Activated CD8-positive, alpha-beta memory T cell treated with anti-CD3 and anti-CD28 coated beads for 24 hours (primary cell): Measurements from ENCODE around the gene UNC5B.

Experiments used
- DNase-seq: peaks from one replicate; pipeline ENCODE4 v3.0.0-alpha.2; 2020

The UNC5B gene

DNA sequence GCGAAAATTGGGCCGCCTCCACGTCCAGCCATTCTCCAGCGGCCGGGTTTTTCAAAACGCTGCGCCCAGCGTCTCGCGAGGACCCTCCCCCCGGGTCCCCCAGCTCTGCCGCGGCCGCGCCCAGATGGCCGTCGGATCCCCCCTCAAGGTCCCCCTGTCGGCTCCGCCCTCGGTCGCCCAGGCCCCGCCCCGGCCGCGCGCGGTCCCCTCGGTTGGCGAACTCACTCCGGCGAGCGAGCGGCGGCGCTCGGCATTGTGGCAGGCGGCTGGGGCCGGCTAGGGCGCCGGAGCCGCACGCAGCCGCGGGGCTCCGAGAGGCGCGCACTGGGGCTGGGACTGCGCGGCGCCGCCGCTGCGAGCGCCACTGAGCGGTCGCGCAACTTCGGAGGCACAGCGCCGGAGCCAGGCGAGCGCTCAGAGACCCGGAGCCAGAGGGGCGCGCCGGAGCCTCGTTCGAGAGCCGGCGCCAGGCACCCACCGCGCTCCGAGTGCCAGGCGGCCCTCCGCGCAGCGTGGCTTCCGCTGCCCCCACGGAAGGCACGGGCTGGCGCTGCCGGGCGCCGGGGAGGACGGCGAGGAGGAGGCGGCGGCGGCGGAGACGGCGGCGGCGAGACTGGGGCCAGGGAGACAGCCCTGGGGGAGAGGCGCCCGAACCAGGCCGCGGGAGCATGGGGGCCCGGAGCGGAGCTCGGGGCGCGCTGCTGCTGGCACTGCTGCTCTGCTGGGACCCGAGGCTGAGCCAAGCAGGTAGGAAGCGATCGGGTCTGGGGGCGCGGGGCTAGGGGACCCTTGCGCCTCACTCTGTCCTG, at the start of gene UNC5B:
UNC5B (plus strand) TSS at position 253 of the 809 bp plus-strand sequence; CDS start at position 669, 416 bp downstream.
- peak; percentile 87 for DNase-seq

DNA sequence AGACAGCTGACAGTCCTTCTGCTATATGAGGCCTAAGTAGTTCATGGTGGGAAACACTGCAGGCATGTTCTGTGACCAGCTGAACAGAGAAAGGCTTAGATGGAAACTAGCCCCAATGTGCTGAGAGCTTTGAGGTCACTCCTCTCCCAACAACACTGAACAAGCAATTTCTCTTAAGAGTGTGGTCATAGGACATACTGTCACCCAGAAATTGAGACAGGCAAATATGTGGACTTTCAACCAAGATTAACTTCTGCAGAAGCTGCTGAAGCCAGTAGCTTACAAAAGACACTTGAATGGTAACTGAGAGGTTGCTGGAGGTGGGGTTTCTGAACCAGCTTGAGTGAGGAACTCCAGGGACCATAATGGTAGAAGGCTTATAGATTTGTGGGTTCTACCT, 38.9 kb upstream of the UNC5B start:
- DNase-seq = no peak

DNA sequence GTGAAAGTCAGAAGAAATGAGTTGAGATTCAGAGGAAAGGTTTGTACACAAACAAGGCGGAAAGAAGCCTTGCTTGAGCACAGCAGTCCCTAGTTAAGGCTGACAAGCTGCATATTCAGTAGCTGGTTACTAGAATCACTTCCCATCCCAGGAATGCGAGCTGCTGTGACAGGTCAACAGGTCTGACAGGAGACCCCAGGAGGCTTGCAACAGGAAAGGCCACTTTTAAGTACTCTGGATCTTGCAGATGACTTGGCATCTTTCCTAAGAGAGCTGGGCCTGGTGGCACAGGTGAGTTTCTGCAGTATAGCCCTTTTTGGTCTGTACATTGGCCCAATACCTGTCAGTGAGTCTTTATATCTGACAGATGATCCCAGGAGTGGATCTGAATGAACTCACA, 35.7 kb upstream of the UNC5B start:
- no peak for DNase-seq

DNA sequence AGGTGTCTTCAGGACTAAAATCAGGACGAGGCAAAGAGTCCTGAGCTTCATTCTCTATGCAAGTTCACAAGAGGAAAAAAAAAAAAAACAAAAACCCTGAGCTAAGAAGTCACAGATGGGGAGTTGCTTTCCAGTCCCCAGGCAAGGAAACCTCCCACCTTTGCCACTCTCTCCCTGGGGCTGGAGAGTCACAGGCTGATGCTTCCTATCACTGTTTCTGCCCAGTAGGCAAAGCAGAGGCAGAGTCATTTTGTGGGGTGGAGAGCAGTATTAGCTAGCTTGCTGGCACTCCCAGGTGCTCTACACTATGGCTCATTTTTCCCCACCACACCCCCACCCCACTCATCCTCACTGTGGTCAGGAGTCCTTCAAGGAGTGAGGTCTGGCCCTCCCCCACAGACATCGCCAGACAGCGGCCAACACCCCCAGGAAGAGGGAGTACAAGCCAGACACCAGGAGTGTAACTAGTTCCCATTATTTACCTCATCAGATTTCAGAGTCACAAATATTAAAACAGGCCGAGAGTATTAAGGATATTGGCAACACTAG, 34.6 kb upstream of the UNC5B start:
- DNase-seq = no peak

DNA sequence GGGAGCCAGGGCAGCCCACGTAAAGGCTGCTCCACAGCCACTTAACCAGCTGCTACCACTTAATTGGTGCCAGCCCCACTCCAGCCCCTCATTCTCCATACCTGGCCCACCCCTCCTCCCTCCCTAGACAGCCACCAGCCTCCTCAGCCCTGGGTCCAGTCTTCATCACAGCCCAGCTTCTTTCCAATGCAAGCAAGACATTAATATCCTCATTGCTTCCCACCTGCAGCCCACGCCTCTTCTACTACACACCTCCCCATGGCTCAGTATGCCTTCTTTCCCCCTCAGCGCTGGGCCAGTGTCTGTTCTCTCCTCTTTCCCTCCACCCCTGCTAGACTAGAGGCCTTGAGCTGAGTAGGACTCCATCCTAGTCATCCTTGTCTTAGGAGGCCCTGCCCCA, 33.5 kb upstream of the UNC5B start:
- DNase-seq = no peak

DNA sequence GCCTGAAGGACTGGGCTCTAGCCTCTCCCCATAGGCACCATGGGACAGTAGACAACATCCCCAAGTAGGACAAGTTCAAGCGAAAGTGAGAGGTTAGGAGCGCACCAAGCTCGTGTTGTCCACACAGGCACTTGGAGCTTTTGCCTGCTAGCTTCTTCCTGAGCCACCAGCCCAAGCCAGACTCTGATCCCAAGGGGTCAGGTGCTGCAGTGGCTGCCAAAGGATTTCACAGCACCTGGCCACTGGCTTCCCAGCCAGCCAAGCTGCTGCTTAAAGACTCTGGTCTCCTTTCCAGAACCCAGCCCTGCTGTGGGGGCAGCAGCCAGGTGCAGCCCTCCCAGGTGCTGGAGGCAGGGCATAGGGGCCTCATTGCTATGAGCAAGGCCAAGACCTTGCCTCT, 33.0 kb upstream of the UNC5B start:
- DNase-seq = no peak

DNA sequence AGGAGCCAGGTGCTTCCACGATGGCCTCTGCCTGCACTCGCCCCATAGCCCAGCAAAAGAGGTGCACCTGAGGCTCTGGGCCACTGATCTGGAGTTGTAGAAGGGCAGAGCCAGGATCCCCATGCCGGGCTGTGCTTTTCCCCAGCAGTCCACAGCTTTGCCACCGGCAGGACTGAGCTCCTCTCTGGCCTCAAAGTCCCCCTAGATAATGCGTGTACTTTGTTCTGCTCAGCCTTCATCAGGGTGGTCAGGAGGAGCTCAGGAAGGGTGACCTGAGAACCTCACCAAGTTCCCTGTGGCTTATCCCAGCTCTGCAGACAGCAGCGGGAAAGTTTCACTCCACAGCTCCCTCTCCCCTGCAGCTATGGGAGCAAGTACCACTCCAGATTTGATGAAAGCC, 27.9 kb upstream of the UNC5B start:
- DNase-seq = no peak

DNA sequence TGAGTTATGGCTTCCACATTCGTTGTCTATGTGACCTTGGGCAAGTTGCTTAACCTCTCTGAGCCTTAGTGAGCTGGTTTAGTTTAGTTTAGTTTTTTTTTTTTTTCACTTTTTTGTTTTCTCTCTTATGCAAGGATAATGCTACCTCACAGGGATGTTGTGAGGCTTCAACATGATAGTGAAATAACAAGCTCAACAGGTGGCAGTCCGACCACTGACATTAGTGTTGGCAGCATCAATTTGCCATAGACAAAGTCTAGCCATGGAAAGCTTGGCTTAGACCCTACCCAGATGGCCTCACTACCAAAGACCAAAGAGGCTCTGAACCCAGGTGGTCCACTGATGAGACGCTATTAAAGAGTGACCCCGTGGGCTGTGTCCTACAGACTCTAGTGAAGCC, 27.2 kb upstream of the UNC5B start:
- DNase-seq = no peak

DNA sequence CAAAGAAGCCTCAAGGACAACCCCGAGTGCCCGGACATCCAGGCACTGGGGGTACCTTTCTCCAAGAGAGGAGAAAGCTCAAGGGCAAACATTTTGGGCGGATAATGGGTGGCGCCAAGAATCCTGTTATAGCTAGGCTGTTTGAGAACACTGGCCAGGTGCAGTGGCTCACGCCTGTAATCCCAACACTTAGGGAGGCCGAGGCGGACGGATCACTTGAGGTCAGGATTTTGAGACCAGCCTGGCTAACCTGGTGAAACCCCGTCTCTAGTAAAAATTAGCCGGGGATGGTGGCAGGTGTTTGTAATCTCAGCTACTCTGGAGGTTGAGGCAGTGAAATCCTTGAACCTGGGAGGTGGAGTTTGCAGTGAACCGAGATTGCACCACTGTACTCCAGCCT, 25.2 kb upstream of the UNC5B start:
- DNase-seq = no peak

DNA sequence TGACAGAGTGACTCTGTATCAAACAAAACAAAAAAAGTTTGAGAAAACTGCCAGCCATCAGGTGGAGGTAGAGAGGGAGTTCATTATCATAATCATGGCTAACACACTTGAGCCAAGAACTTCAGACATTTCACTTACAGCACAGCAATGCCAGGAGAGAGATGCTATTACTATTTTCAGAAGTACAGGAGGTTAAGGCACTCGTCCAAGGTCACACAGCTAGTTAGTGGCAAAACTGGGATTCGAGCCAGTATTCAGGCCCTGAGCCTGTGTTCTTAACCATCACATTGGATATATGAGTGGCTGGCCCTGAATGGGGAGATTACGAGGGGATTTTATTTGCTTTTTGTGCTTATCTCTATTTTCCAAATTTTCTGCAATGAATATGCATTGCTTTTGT, 24.8 kb upstream of the UNC5B start:
- no peak for DNase-seq

DNA sequence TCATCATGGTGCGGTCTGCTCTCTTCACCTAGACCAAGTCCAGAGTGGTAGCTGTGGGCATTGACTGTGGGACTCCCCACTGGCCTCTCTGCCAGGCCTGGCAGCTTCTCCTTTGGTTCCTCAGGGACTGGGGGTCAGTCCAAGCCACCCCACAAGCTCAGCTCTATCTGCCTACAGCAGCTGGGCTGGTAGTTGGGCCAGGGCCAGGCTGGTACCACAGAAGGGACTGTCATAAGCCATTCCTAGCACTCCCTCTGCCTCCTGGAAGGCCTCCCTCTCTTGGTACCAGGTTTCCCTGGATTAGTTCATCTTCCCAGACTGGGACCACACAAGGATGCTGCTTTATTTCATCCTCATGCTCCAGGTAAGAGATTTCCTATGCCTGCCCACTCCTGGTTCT, 24.2 kb upstream of the UNC5B start:
- DNase-seq = no peak

DNA sequence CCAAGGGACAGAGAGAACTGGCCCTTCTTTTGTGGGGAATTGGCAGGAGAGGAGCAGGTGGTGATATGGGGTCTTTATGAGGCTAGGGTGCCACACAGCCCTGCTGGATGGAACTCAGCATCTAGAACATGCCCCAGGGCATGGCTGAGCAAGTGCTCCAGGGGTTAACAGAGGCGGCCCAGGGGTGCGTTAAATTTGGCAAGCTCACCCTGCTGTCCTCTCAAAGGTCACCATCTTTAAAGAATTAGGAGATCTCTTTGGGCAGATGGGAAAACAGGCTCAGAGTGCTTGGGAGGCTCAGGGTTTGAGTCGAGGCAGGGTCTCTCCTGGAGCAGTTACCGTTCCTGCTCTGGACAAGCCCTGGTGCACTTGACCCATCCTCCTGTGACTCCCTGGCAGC, 21.4 kb upstream of the UNC5B start:
- DNase-seq = no peak

DNA sequence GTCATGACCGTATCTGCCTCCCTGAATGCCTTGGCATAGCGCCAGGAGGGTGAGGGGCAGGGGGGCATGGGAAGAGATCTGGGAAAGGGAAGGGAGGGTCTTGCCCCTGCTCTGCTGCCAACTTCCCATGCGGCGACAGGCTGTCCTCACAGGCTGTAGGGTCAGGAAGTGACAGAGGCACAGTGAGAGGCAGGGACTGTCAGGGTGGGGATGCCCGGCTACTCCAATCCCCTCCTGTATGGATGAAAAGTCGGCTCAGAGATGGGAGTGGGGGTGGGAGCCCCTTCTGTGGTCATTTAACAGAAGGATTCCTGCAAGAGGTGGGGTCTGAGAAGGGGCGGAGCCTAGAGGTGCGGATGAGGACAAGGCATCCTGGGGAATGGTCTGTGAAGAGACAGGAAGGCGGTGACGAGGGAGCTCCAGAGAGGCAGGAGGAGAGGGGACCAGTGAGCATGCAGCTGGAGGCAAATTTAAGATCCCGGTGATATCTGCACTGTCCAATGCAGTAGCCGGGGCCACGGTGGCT, 20.8 kb upstream of the UNC5B start:
- no peak for DNase-seq

DNA sequence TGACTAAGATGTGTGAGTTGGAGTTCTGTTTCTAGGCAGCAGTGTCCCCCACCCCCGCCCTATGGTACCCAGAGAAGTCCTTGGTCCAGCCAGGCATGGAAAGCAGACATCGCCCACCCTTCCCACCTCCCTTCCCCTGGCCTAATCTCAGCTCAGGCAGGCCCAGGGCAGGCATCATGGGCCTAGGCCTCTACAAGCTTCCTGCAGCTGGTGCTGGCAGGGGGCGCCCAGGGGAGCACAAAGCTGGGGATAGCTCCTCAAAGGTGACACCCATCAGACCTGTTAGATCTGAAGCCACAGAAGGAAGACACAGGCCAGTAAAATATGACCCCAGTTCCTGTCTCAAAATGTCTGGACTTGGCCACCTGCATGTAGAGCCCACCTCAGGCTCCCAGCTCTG, 18.9 kb upstream of the UNC5B start:
- no peak for DNase-seq

DNA sequence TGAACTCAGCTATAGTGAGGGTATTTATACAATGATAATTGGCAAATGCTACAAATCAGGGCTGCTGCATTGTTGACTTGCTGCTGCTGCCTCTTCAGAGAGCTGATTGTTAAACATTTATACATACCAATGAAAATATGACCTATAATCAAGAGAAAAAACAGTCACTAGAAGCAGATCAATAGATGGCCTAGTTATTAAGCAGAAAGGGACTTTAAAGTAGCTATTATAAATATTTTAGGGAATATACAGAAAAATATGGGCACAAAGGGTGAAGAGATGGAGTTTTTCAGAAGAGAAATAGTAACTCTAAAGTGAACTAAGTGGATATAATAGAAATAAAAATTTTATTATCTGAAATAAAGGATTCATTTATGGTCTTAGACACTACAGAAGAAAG, 14.4 kb upstream of the UNC5B start:
- DNase-seq = no peak

DNA sequence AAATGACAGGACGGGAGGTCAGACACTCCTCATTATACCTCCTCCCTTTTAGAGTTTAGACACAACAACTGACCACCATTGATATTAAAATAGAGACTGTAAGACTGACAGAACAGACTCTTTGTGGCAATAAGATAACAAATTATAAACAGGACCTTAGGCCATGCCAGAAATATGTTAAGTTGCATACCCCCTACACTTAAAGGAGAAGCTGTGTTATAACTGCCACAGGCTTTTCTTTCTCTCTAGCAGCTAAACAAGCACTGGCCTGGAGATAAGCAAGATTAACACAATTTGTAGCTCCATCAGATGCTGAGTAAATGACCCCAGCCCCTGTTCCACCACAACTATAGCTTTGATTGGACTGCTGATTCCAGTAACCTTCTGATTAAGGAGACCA, 10.5 kb upstream of the UNC5B start:
- DNase-seq = no peak

DNA sequence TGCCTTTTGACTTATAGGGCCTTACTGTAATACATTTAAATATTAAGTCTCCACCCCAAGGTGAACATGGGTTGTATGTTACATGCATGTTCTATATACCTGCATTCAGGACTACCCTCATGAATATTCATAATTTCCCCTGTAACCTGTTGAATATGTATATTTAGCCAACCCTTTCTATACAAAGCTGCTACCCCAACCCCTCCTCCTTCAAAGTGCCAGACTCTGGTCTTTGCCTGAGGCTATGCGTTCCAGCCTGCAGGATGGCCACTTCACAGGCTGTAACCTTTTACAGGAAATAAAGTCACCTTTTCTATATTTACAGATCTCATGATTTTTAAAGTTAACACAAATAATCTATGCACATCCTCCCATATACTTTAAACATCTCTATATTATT, 10.1 kb upstream of the UNC5B start:
- DNase-seq = no peak

DNA sequence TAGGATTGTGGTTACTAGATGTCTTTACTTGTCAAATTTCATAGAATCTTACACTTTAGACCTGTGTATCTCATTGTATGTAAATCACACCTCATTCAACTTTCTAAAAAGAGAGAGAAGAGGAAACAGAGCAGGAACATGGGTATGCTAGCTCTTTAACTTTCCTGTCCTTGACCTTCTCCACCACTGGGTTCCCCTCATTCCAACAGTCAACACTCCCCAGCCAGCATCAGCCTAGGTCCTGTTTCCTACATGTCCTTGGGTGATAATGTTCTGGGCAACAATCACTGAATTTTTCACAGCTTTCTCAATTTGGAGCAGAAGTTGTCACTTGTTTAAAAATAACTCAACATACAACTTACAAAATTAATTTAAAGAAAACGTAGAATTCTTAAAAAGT, 9.2 kb upstream of the UNC5B start:
- DNase-seq = no peak

DNA sequence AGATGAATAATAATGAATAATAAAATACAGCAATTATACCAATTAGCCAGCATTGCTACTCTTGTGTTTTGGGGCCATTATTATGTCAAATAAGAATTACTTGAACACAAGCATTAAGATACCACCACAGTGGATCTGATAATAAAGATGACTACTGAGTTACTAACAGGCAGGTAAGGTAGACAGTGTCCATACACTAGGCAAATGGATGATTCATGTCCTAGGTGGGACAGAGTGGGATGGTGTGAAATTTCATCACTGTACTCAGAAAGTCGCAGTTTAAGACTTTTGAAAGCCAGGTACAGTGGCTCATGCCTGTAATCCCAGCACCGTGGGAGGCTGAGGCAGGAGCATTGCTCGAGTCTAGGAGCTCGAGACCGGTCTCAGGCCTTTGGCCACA, 8.7 kb upstream of the UNC5B start:
- no peak for DNase-seq

DNA sequence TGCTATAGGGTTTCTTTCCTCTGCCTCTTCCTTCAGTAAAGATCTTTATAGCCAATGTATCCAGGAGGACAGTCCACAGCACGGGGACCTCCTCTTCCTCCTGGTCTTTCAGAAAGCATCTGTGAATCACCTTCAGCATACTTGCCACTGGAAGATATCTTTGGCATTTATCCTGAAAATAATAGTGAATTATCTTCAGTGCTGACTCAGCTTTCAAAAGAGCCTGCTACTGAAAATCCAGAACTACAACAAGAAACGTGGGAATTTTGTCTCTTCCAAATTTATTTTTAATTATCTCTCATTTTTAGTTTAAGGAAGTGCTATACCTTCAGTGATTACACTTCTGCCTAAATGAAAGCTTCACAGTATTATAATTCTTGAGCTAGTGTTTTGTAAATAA, 7.6 kb upstream of the UNC5B start:
- DNase-seq = no peak

DNA sequence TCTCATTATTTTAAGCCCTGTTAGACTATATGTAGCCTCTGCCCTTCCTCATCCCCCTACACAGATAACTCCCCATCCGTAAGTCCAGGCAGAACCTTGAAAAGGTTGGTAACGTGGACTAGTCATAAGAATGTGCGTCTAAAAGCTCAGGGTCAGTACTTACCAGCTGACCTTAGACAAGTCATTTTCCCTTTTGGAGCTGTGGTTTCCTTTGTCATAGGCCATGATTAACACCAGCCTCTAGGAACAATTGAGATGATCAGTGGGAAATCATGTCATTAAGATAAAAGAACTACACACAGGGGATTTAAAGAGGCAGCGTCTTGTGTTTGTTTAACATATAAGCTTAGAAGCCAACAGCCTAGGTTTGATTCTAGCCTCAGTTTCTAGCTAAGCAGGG, 6.9 kb upstream of the UNC5B start:
- DNase-seq = no peak

DNA sequence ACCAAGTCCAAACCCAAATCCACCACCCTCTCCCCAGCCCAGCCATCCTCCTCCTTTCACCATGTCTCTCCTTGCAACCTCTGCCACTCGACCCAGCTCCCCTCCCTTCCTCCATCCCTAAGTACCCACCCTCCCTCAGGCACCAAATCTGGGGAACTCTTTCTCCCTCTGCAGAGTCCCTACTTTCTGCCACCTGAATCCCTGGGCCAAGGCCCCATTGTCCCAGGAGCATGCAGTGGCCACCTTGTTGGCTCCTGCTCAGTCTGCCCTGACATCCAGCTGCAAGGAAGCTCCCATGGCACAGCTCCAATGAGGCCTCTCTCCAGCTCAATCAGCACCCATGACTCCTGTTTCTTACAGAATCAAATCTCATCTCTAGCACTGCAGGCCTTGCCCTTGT, 5.5 kb upstream of the UNC5B start:
- no peak for DNase-seq

DNA sequence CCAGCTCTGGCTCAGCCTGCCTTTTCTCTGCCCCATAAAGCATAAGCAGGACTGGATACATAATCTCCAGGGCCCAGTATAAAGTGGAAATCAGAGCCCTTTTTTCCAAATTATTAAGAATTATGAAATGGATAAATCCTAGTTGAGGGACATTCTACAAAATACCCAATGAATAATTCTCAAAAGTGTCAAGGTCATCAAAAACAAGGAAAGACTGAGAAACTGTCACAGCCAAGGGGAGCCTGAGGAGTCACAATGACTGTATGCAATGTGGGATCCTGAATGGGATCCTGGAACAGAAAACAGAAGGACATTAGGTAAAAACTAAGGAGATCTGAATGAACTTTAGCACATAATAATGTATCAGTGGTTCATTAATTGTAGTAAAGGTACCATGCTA, 4.8 kb upstream of the UNC5B start:
- no peak for DNase-seq

DNA sequence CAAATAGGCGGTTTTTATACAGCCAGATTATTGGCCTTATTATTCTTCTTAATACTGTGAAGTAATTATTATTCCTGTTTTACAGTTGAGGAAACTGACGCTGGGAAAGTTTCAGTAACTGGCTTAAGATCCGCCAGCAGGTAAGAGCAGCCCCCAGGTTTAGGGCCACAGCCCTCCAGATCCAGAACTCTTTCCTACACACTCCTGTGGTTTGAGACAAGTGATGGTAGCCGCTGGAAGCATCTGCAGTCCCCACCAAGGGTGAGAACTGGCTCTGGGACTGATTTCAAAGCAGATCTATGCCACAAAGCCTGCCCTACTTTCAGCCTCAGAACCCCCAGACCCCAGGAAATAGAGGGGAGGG, 3.0 kb upstream of the UNC5B start:
- DNase-seq = no peak
